ENCODE measurements around the gene TIMP4. TPM values are rescaled to one million over a fixed set of nuclear protein-coding genes. Genes with fewer than 3 reads are reported as not detected.

TIMP4 gene
- total RNA-seq, 1 donor from 2014 or later = 6.7 TPM

DNA sequence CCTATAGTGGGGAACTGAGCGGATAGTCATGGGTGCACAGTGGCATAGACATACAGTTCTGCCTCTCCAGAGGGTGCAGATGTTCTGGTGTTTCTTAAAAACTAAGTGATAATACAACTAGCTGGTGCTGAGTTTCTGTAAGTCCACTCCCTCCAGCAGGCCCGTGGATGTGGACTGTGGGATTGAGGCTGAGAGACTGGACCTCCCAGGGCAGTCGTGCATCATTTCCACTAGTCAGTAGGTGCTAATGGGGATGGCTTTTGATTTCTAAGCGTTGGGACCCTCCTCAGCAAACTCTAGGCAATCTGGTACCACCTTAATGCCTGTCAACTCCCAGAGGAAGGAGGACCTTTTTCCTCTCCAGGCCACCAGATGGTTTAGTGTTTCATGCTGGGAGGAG is 27.3 kb upstream of the TIMP4 start:
- no peak for DNase-seq (ENCODE audit: low spot score)

DNA sequence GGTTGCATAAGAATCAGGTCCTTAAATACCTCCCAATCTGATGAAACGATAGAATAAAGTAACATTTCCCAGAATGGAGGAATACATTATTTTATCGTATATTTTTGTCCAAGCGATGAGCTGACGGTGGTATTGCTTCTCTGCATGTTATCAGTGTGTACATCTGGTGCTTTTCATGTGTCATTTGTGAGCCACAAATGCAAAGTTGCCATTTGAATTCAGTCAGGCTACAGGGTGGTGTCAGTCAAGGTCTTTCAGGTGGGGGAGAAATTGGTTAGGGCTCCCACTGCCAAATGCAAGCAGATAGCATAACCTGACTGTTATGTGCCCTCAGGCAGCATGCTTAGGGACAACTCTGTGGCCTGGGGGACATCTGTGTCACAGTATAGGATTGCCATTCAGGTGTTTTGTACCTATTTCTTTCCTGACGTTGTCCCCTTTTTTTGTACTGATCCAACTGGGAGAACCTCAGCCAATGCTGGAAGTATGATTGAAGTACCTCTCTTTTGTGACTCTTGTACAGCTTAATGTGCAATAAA is 26.5 kb upstream of the TIMP4 start:
- no peak for DNase-seq (ENCODE audit: low spot score)

- DNase-seq (ENCODE audit: low spot score) = no peak
Observed at GRCh38 chr3:12184541-12184940, 25.8 kb upstream of the TIMP4 start.

DNA sequence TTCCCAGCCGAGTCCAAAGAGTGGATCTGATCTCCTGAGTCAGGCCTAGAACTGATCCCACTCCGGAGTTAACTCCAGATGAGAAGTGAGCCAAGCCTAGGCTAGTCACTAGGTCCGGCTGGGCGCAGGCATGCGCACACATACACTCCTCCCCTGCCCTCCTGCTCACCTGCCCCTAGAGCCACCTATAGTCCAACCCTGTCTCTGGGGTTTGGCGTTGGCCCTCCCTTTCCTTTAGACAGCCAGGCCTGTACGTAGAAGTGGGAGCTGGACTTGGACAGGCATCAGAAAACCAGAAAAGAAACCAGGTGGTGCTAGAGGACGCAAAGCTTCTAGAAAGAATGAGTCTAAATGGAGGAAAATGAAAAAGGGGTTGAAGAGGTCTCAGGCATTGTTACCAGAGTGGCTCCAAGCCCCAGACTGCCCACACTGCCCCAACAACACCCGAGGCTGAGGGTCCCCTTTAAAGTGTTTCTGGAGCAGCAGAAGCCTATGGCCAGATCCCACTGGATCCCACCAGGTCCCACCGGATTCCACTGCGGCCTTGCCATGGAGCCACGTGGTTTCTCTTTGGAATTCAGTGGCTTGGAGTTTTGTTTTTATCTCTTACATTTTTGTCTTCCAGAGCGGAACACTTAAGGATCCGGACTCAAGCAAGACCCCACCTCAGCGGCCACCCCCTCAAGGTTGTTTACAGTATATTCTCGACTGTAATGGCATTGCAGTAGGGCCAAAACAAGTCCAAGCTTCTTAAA is 24.2 kb upstream of the TIMP4 start:
- DNase-seq (ENCODE audit: low spot score) = no peak

- DNase-seq (ENCODE audit: low spot score) = no peak
Observed at GRCh38 chr3:12181806-12182205, 23.1 kb upstream of the TIMP4 start.

- DNase-seq (ENCODE audit: low spot score) = no peak
Observed at GRCh38 chr3:12181301-12181700, 22.6 kb upstream of the TIMP4 start.

DNA sequence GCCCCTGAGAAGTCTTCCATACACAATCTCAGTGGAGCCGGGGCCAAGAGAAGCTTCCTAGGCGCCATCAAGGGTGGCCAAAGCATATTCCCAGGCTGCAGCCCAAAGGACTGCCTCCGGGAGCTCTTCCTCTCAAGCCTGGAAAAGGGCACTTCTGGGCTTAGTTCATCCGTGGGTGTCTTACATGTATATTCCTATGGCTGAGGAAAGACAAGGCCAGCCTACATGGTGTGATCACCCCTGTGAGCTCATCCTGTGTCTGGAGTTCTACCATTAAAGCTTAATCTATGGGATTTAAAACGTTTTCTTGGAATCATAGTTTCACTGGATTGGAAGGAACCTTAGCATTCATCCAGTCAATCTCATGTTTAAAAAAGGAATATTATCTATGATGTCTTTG is 21.9 kb upstream of the TIMP4 start:
- DNase-seq (ENCODE audit: low spot score) = no peak

- no peak for DNase-seq (ENCODE audit: low spot score)
Observed at GRCh38 chr3:12180218-12180617, 21.5 kb upstream of the TIMP4 start.

DNA sequence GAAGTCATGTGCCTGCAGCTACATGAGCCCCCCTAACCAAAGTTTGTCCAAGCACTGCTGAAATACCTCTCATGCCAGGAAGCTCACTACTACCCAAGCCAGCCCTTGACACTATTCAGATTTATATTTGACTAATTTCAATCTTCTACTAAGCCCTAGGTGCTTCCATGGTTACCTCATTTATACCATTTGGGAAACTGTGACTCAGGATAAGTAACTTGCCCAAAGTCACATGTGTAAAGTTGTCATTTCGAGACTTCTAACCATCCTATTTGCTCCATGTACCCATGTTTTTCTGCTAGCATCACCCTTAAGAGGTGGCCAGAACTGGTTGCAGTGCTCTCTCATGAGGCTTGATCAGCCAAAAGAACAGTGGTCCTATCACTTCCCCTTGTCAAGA is 20.7 kb upstream of the TIMP4 start:
- no peak for DNase-seq (ENCODE audit: low spot score)

DNA sequence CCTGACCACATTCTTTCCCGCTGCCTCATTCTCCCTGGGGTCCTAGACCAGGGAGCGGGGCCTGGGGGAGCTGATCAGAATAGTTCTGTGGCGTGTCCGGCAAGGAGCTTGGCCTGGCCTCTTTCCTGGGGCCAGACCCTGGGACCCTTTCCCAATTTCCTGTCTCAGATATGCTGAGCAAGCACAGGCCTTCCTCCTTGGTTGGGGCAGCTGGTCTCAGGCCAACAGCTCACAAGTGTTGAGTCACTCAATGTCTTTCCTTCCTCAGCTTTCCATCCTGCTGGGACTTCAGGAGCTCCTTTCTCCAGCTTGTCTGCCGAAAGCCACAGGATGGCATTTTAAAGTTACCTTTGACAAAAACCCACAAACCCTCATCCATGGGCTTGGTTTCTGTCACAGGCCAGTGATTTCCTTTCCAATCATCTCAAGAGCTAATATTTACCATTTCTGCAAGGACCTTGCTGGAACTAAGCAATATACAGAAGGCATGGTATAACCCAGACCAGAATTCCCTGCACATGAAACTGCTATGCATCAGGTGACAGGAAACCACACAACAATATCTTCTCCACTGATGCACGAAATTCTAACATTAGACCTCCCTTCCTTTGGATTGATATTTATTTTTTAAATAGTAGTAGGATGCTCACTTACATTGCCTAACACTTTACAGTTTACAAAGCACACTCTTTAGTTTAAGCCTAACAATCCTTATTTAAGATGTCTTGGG is 19.5 kb upstream of the TIMP4 start:
- no peak for DNase-seq (ENCODE audit: low spot score)

GRCh38 chr3:12177126-12177525 is 18.4 kb upstream of the TIMP4 start:
- DNase-seq (ENCODE audit: low spot score) = no peak

GRCh38 chr3:12175844-12176453 is 17.2 kb upstream of the TIMP4 start:
- DNase-seq (ENCODE audit: low spot score) = no peak

DNA sequence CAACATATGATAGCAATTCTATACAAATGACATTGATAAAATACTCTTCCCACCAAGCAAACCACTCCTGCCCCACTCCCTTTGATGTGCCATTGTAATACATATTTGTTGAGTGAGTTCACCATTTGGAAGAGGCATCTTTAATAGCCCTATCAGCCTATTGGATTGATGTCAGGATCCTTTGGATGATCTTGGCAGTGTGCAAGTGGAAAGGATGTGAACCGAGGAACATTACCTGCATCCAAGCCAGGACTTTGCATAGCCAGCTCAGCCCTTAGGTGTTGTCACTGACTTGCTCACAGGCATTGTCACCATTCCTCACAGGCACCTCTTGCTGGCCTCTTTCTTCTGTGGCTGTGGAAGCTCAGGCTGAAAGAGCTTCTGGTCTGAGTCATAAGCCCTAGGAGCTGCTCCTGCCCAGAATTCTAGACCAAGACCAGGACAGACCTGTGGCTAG is 16.5 kb upstream of the TIMP4 start:
- DNase-seq (ENCODE audit: low spot score) = no peak

- DNase-seq (ENCODE audit: low spot score) = no peak
Observed at GRCh38 chr3:12170207-12170606, 11.5 kb upstream of the TIMP4 start.

GRCh38 chr3:12165909-12166308 is 7.2 kb upstream of the TIMP4 start:
- no peak for DNase-seq (ENCODE audit: low spot score)

GRCh38 chr3:12159227-12159601 is 502 bp upstream of the TIMP4 start:
- DNase-seq (ENCODE audit: low spot score) = no peak

DNA sequence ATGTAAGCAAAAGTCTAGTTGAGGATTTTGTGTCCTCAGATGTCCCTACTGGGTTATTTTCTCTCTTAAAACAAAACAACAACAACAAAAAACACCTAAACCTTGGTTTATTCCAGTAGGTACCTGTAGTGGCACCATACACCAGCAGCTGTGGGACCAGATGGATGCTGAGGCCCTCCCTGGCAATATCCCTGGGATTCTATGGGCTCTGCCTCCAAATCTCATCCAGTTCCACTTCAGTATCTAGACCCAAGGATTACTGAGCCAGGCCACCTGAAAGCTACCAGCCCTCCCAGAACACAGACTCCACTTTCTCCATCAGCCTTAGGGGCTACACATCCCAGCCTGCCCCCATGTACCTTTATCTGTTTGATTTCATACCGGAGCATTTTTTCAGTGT is 1.7 kb downstream of the TIMP4 start:
- no peak for DNase-seq (ENCODE audit: low spot score)

DNA sequence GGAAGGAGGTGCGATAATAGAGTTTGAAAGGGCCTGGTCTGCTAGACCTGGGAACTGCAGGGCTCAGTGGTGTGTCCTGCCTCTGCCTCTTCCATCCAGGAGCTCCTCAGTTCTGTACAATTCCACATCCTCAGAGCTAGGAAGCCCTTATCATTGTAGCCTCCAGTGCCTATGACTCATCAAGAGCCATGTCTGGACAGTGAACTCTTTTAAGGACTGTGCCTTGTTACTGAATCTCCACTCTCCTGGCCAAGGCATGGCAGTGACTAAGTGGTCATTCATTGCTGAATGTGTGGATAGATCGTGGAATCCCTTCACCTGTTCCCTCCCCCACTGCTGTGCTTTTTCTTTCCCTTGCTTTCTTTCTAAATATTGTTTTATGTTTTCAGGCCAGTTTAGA is 2.9 kb downstream of the TIMP4 start:
- no peak for DNase-seq (ENCODE audit: low spot score)

DNA sequence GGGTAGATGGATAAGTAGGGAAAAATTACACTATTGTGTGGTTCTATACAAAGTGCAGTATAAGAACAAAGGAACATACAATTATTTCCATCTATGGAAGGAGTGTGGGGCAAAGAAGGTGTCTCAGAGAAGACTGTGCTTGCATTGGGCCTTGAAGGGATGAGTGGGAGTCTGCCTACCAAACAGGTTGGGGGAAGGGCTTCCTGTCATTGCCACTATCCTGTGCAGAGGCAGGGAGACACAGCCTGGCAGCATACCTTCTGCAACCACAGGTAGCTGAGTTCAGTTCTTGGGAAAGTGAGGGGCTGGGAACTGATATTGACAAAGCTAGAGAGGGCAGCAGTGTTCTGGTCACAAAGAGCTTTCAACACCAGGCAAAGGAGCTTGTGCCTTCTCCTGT is 3.4 kb downstream of the TIMP4 start:
- DNase-seq (ENCODE audit: low spot score) = no peak

GRCh38 chr3:12154151-12154550 is 4.6 kb downstream of the TIMP4 start:
- DNase-seq (ENCODE audit: low spot score) = no peak

- DNase-seq (ENCODE audit: low spot score) = no peak
Observed at GRCh38 chr3:12150112-12150511, 8.6 kb downstream of the TIMP4 start.

GRCh38 chr3:12149029-12149428 is 9.7 kb downstream of the TIMP4 start:
- DNase-seq (ENCODE audit: low spot score) = no peak

Data from umbilical cord (tissue), 2 donors.